Measurements from ENCODE around the gene ARHGEF4. TPM values are rescaled to one million over a fixed set of nuclear protein-coding genes. Genes with fewer than 3 reads are reported as not detected.

ARHGEF4 gene
- total and polyA plus RNA-seq, 10 of the 15 experiments (the other 5 are each of a cell fraction or from before 2014, with no cell fraction given): 0.02 to 0.24 (median 0.16) TPM; not detected in 6

DNA sequence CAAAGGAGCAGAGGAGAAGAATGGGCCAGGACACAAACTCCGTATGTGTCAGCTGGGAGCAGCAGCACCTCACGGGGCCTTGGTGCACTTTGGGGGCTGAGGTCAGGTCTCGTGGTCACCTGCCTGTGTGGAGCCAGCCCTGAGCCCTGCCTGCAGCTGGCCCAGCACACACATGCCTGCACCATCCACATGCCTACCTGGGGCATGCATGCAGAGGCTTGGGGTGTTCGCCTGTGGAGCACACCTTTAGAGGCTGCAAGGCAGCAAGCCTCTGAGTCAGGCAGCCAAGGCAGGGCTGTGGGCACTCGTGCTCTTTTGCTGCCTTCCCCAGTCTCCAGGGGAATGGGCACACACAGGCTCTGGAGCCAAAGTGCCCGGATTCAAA, 36.0 kb downstream of the ARHGEF4 start:
- RAD21 ChIA-PET (ENCODE audit: unreplicated experiment): interaction anchor here (2.8 to 5.7 kb wide), 3 partner anchors 49 to 77 kb away, joined by 17 to 60 read pairs (median 18); no protein-coding TSS in a partner anchor
- Histone ChIP-seq H3K4me2 (ENCODE audit: control insufficient read depth, insufficient read depth) (no peak overlapping the region), H3K4me1 (ENCODE audit: control insufficient read depth, insufficient read depth, low read length) (no peaks in the 10 kb centered on the region), H3K9me3 (replicated peaks; ENCODE audit: control insufficient read depth, insufficient read depth, low read length) (no peaks in the 10 kb centered on the region), H3K36me3 (ENCODE audit: control insufficient read depth in 2 of 2, insufficient read depth in 2 of 2, low read length in 1 of 2) (no peaks in the 10 kb centered on the region), H3K79me2 (ENCODE audit: control insufficient read depth, insufficient read depth, low read length) (no peaks in the 10 kb centered on the region), H3K27ac (ENCODE audit: control insufficient read depth, insufficient read depth) (no peak overlapping the region), H4K20me1 (ENCODE audit: control insufficient read depth, insufficient read depth) (no peaks in the 10 kb centered on the region), H3K27me3 (replicated peaks in 1 of 2; ENCODE audit: control insufficient read depth in 2 of 2, insufficient read depth in 2 of 2, low read length in 1 of 2) (no peaks in the 10 kb centered on the region; a peak in 2 of 4 replicates), H3K9ac (ENCODE audit: control insufficient read depth, insufficient read depth, low read length) (no peak overlapping the region), H3K4me3 (no peak overlapping the region), H2AFZ (ENCODE audit: control insufficient read depth, low read depth, low read length) (no peak overlapping the region)
- ATAC-seq (no peak), DNase-seq (ENCODE audit: low read depth, low spot score) (no peak), FAIRE-seq (no peak)
- intact Hi-C loops (cut with micrococcal nuclease; ENCODE audit: unreplicated experiment): loop anchor here (1.0 to 2.0 kb wide), 2 partner anchors 48 to 74 kb away; no protein-coding TSS in a partner anchor
- TF ChIP-seq CREM (IDR thresholded peaks at IDR 0.05; ENCODE audit: low read depth) (no peak), CBX3 (IDR thresholded peaks at IDR 0.05; ENCODE audit: borderline replicate concordance, low read depth) (no peak)
- POLR2A ChIA-PET: no interaction called here
- CTCF ChIA-PET: interaction anchor here (1.0 to 11.5 kb wide), 5 partner anchors 11 to 92 kb away, joined by 3 to 265 read pairs (median 22); no protein-coding TSS in a partner anchor
- in situ Hi-C loops (cut with MboI): loop anchor here (5.0 kb wide), 1 partner anchor 70 kb away; no protein-coding TSS in a partner anchor
- WGBS (ENCODE audit: insufficient coverage, insufficient replicate concordance, low lambda C conversion rate, missing lambda C conversion rate): 30% methylated on average over 6 of the region's 6 CpGs
- BruUV-seq (replicated peaks): no TSS peak
- SMC1A ChIA-PET (ENCODE audit: uncharacterized antibody, unreplicated experiment): interaction anchor here (1.3 to 4.0 kb wide), 6 partner anchors 9 to 76 kb away, joined by 3 to 41 read pairs (median 10); no protein-coding TSS in a partner anchor

DNA sequence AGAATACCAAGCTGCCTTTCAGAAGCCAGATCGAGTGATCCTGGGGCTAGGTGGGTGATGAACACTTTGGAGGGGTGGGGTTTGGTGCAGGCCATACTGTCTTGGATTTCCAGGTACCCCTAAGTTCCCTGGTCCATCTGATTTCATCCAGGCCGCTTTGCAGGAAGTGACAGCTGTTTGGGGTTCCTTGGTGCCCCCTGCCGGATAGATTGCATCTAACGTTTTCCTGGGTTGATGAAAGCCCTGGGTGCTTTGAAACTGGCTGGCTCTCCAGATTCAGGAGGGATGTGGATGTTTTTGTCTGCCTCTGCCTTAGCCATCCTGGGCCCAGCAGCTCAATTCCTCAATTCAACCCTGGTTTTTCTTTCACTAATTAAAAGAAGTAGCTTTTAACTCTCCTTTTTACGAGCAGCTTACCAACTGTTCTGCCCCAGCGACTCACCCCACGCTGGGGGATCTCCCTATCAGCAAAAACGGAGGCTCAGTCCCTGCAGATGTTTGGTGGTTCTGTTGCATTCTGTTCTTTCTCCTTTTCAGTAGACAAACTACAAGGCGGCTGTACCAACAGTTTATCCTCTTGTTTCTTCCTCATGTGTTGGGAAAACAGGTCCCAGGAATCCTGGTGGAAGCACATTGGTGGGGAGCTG, 37.1 kb downstream of the ARHGEF4 start:
- Histone ChIP-seq H3K4me3 (no peak overlapping the region), H3K9me3 (replicated peaks; ENCODE audit: control insufficient read depth, insufficient read depth, low read length) (no peaks in the 10 kb centered on the region), H3K36me3 (ENCODE audit: control insufficient read depth in 2 of 2, insufficient read depth in 2 of 2, low read length in 1 of 2) (no peaks in the 10 kb centered on the region), H3K9ac (ENCODE audit: control insufficient read depth, insufficient read depth, low read length) (no peak overlapping the region), H3K27me3 (replicated peaks in 1 of 2; ENCODE audit: control insufficient read depth in 2 of 2, insufficient read depth in 2 of 2, low read length in 1 of 2) (no peaks in the 10 kb centered on the region; a peak in 2 of 4 replicates), H3K27ac (ENCODE audit: control insufficient read depth, insufficient read depth) (no peak overlapping the region), H3K79me2 (ENCODE audit: control insufficient read depth, insufficient read depth, low read length) (no peaks in the 10 kb centered on the region), H3K4me1 (ENCODE audit: control insufficient read depth, insufficient read depth, low read length) (no peaks in the 10 kb centered on the region), H3K4me2 (ENCODE audit: control insufficient read depth, insufficient read depth) (no peak overlapping the region), H2AFZ (ENCODE audit: control insufficient read depth, low read depth, low read length) (peak overlapping the region; percentile 40; the same call in 1 of the 2 replicates), H4K20me1 (ENCODE audit: control insufficient read depth, insufficient read depth) (no peaks in the 10 kb centered on the region)
- intact Hi-C loops (cut with micrococcal nuclease; ENCODE audit: unreplicated experiment): loop anchor here (1.0 to 2.0 kb wide), 2 partner anchors 49 to 76 kb away; no protein-coding TSS in a partner anchor
- ChIA-PET RAD21 (ENCODE audit: unreplicated experiment) (interaction anchor here (0.8 to 5.7 kb wide), 14 partner anchors 11 to 91 kb away, joined by 3 to 60 read pairs (median 4); partner anchors contain the start of gene ARHGEF4), CTCF (interaction anchor here (0.8 to 11.5 kb wide), 14 partner anchors 10 to 86 kb away, joined by 3 to 265 read pairs (median 8); no protein-coding TSS in a partner anchor), SMC1A (ENCODE audit: uncharacterized antibody, unreplicated experiment) (interaction anchor here (0.9 to 4.0 kb wide), 16 partner anchors 8 to 83 kb away, joined by 3 to 41 read pairs (median 5); no protein-coding TSS in a partner anchor), POLR2A (interaction anchor here (1.2 kb wide), 2 partner anchors 77 to 78 kb away, joined by 4 read pairs; no protein-coding TSS in a partner anchor)
- DNase-seq (ENCODE audit: low read depth, low spot score) (peak; percentile 17), FAIRE-seq (peak; percentile 87), ATAC-seq (peak; percentile 87)
- 4% methylated on average over 9 of the region's 9 CpGs for whole genome bisulfite sequencing (ENCODE audit: insufficient coverage, insufficient replicate concordance, low lambda C conversion rate, missing lambda C conversion rate)
- no TSS peak for BruUV-seq (replicated peaks)
- in situ Hi-C loops (cut with MboI): loop anchor here (5.0 kb wide), 1 partner anchor 72 kb away; no protein-coding TSS in a partner anchor
- TF ChIP-seq RUNX3 (IDR thresholded peaks at IDR 0.05; ENCODE audit: low read length) (0 out of 2 replicates have a peak, but pooled peaks have one; percentile 5), TCF12 (IDR thresholded peaks at IDR 0.05; ENCODE audit: low read depth, low read length) (0 out of 2 replicates have a peak, but pooled peaks have one; percentile 34), IKZF1 (conservative IDR thresholded peaks at IDR 0.05) (peak; percentile 40; the same call in 1 of the 2 replicates), TARDBP (IDR thresholded peaks at IDR 0.05; ENCODE audit: borderline replicate concordance) (no peak), RELA (IDR thresholded peaks at IDR 0.05; ENCODE audit: borderline replicate concordance, partially characterized antibody) (no peak), CHD4 (IDR thresholded peaks at IDR 0.05) (no peak), RAD21 (IDR thresholded peaks at IDR 0.05; ENCODE audit: insufficient read depth, low read depth, low read length) (peak; percentile 73), SIN3A (IDR thresholded peaks at IDR 0.05; ENCODE audit: low read depth, low read length) (no peak), ZSCAN29 (IDR thresholded peaks at IDR 0.05) (no peak), KAT2A (conservative IDR thresholded peaks at IDR 0.05; ENCODE audit: control insufficient read depth, low read depth, low read length) (no peak)
- TF ChIP-seq, protein P1, sequence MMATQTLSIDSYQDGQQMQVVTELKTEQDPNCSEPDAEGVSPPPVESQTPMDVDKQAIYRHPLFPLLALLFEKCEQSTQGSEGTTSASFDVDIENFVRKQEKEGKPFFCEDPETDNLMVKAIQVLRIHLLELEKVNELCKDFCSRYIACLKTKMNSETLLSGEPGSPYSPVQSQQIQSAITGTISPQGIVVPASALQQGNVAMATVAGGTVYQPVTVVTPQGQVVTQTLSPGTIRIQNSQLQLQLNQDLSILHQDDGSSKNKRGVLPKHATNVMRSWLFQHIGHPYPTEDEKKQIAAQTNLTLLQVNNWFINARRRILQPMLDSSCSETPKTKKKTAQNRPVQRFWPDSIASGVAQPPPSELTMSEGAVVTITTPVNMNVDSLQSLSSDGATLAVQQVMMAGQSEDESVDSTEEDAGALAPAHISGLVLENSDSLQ (IDR thresholded peaks at IDR 0.05): peak; percentile 8; the same call in 1 of the 2 replicates
- TF ChIP-seq, protein P2, sequence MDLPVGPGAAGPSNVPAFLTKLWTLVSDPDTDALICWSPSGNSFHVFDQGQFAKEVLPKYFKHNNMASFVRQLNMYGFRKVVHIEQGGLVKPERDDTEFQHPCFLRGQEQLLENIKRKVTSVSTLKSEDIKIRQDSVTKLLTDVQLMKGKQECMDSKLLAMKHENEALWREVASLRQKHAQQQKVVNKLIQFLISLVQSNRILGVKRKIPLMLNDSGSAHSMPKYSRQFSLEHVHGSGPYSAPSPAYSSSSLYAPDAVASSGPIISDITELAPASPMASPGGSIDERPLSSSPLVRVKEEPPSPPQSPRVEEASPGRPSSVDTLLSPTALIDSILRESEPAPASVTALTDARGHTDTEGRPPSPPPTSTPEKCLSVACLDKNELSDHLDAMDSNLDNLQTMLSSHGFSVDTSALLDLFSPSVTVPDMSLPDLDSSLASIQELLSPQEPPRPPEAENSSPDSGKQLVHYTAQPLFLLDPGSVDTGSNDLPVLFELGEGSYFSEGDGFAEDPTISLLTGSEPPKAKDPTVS (IDR thresholded peaks at IDR 0.05; ENCODE audit: low read depth, low read length): 0 out of 2 replicates have a peak, but pooled peaks have one; percentile 22
